Body of pancreas (tissue), 4 donors: Measurements from ENCODE around the gene YY1AP1.

Experiments used
- CTCF ChIP-seq, 7 experiments: fragments of 450-650 bp in 4 of 7; fragments of 200-600 bp in 3 of 7; sonication (generic) in 3 of 7; IDR thresholded peaks; one replicate each; pipeline ENCODE4 v1.5.1; 2016 to 2019; ENCODE audit warnings: antibody characterized with exemption in 7 of 7
- POLR2A ChIP-seq, 3 donors: fragments of 450-650 bp; IDR thresholded peaks; one replicate each; pipeline ENCODE4 v1.6.1; 2016; ENCODE audit warnings: antibody characterized with exemption in 3 of 3, mild to moderate bottlenecking in 2 of 3

GRCh38 chr1:155715777-155716176 is 27.2 kb upstream of the YY1AP1 start:
- TF ChIP-seq CTCF (IDR thresholded peaks at IDR 0.05) (no peak), POLR2A (IDR thresholded peaks at IDR 0.05) (no peak)
